ENCODE data around the gene ETDA. TPM values are rescaled to one million over a fixed set of nuclear protein-coding genes. Genes with fewer than 3 reads are reported as not detected.
"Not testable (repeated sequence)": the region's sequence is repeated elsewhere in the genome, so short reads cannot be mapped to it uniquely, and the experiment has no call there.

ETDA gene
- not detected for total RNA-seq

DNA sequence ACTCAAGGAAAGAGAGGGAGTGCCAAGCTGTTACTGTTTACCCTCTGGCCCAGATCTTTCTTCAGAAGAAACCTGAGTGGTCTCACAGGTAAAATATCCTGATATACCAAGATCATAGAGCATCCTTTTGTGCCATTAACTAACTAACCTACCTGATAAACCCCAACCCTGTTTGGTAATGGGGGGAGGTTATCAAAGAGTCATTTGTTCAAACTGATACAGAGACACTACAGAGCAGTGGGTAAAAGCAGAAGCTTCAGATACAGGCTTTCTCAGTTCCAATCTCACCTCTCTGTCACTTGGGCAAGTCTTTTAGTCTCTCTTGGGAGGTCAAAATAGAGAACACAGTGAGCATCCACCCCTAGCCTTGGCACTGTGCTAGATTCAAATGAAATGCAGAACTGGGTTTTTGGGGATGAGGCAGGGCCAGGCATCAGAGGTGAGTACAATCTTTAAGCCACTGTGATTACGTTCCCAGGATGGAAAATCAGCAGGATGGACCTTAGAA is at the start of gene ETDA:
Gene ETDA (plus strand): TSS at position 51 of the 508 bp plus-strand sequence. CDS start 1,216 bp downstream, outside the sequence.
- DNase-seq = not testable (repeated sequence)

DNA sequence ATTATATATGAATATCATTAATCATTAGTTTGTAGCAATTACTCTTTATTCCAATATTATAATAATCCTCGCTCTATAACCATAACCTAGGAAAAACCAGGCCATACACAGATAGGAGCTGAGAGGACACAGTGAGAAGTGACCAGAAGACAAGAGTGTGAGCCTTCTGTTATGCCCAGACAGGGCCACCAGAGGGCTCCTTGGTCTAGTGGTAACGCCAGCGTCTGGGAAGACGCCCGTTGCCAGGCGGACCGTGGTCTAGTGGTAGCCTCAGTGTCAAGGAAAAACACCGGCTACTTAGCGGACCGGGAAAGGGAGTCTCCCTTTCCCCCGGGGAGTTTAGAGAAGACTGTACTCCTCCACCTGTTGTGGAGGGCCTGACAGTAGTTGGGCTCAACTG is 45.4 kb upstream of the ETDA start:
- intact Hi-C loops (cut with DNase I); H3K4me1 ChIP-seq; H3K27ac ChIP-seq; H3K4me3 ChIP-seq; H3K36me3 ChIP-seq; H3K27me3 ChIP-seq; DNase-seq; H3K9ac ChIP-seq (ENCODE audit: low read depth in 2 of 2, low read length in 2 of 2); H3K9me3 ChIP-seq: not testable (repeated sequence)
- TF ChIP-seq, protein P1, sequence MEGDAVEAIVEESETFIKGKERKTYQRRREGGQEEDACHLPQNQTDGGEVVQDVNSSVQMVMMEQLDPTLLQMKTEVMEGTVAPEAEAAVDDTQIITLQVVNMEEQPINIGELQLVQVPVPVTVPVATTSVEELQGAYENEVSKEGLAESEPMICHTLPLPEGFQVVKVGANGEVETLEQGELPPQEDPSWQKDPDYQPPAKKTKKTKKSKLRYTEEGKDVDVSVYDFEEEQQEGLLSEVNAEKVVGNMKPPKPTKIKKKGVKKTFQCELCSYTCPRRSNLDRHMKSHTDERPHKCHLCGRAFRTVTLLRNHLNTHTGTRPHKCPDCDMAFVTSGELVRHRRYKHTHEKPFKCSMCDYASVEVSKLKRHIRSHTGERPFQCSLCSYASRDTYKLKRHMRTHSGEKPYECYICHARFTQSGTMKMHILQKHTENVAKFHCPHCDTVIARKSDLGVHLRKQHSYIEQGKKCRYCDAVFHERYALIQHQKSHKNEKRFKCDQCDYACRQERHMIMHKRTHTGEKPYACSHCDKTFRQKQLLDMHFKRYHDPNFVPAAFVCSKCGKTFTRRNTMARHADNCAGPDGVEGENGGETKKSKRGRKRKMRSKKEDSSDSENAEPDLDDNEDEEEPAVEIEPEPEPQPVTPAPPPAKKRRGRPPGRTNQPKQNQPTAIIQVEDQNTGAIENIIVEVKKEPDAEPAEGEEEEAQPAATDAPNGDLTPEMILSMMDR (IDR thresholded peaks at IDR 0.05) = peak; percentile 33

More for the DNA sequence above, at the start of gene ETDA:
- intact Hi-C loops (cut with DNase I); H3K4me3 ChIP-seq; H3K4me1 ChIP-seq; H3K36me3 ChIP-seq; H3K9ac ChIP-seq (ENCODE audit: low read depth in 2 of 2, low read length in 2 of 2); H3K9me3 ChIP-seq; H3K27me3 ChIP-seq; H3K27ac ChIP-seq: not testable (repeated sequence)

DNA sequence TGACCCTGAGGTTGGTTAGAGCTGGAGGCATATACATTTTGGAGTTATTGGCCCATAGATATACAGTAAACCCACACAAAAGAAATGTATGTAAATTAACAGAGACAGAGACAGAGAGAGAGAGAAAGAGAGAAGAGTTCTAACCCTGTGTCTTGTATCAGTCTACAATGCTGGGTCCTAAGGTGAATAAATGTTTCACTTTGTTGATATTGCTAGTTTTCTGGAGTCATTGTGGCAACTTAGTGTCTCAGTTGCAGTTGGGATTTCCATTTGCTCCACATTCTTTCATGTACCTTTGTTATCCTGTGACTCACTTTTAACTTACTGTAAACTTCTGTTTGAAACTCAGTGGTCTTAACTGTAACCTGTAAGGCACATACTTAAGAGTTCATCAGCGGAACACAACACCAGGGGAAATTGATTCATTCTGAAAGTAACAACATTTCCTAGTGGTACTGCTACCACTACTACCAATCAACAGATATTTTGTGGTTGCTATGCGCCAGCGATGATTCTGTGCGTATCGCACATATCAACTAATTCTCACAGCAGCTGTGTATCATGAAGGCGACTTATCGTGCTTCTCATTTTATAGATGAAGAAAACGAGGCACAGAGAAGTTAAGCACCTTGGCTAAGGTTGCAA is 38.5 kb upstream of the ETDA start:
- DNase-seq = no peak
- H3K9ac ChIP-seq (ENCODE audit: low read depth in 2 of 2, low read length in 2 of 2) = no peak overlapping the region
- TF ChIP-seq, protein P1 (IDR thresholded peaks at IDR 0.05) = no peak
- no peak overlapping the region for H3K4me3 ChIP-seq
- no peaks in the 10 kb centered on the region for H3K27me3 ChIP-seq
- no peak overlapping the region for H3K27ac ChIP-seq
- H3K9me3 ChIP-seq = no peaks in the 10 kb centered on the region
- intact Hi-C loops (cut with DNase I) = no loop called here
- no peaks in the 10 kb centered on the region for H3K36me3 ChIP-seq
- H3K4me1 ChIP-seq = no peaks in the 10 kb centered on the region

DNA sequence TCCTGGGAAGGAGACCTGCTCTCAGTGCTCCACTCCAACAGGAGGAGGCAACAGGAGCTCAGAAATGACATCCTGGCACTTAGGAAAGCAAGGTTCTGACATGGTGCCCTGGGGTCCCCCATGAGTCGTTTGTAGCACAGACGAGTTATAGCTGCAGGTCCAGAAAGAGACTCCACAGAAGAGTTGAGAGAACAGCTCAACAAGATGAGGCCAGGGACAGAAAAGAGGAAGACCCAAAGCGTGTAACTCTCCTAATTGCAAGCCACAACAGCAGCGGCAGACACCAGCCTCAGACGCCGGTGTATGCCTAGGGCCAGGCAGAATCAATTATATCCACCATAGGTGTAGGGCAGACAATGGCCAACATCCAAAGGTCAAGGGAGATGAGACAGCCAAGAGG is 5.9 kb upstream of the ETDA start:
- DNase-seq; H3K36me3 ChIP-seq; H3K4me1 ChIP-seq; H3K9ac ChIP-seq (ENCODE audit: low read depth in 2 of 2, low read length in 2 of 2); H3K27me3 ChIP-seq; H3K27ac ChIP-seq; H3K9me3 ChIP-seq; intact Hi-C loops (cut with DNase I); H3K4me3 ChIP-seq: not testable (repeated sequence)

DNA sequence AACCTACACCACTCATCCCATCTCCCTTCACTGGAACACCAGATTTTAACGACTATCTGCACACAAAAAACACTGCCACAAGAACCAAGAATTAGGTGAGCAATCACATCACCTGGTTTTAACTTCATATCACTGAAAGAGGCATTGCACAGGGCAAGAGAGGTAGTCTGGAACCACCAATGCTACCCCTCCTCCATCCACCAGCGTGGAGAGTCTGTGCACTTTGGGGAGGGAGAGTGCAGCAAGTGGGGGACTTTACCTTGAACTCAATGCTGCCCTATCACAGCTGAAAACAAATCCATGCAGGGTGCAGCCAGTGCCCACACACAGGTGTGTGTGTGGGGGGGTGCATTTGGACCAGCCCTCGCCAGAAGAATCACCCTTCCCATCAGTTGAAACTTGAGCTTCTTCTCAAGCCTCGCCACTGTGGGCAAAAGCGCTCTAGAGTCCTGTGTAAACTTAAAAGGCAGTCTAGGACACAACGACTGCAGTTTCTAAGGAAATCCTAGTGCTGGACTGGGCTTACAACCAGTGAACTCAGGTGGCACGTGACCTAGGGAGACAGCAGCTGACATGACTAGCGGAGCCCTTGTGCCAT is 4.3 kb downstream of the ETDA start:
- H3K9ac ChIP-seq (ENCODE audit: low read depth in 2 of 2, low read length in 2 of 2); DNase-seq; intact Hi-C loops (cut with DNase I); H3K4me1 ChIP-seq; H3K27ac ChIP-seq; H3K36me3 ChIP-seq; H3K4me3 ChIP-seq; H3K27me3 ChIP-seq; H3K9me3 ChIP-seq: not testable (repeated sequence)

DNA sequence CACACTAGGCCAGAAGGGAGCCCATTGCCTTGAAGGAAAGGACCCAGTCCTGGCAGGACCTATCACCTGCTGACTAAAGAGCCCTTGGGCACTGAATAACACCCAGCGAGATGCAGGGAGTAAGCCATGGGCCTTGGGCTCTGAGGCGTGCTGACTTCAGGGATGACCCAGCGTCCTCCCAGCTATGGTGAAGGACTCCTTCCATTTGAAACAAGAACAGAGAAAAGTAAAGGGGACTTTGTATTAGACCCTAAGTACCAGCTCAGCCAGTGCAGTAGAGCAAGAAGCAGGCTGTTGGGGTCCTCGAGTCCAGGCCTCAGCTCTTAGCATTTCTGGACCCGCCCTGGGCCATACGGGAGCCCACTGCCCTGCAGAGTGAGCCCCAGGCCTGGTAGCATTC is 5.1 kb downstream of the ETDA start:
- intact Hi-C loops (cut with DNase I) = no loop called here
- H3K27ac ChIP-seq = no peak overlapping the region
- DNase-seq = no peak

More for the DNA sequence above, 5.1 kb downstream of the ETDA start:
- no peak overlapping the region for H3K4me3 ChIP-seq
- no peaks in the 10 kb centered on the region for H3K27me3 ChIP-seq
- H3K9me3 ChIP-seq = no peaks in the 10 kb centered on the region
- TF ChIP-seq, protein P1 (IDR thresholded peaks at IDR 0.05) = no peak
- H3K9ac ChIP-seq (ENCODE audit: low read depth in 2 of 2, low read length in 2 of 2) = no peak overlapping the region
- H3K4me1 ChIP-seq = no peaks in the 10 kb centered on the region
- H3K36me3 ChIP-seq = no peaks in the 10 kb centered on the region

Data from colonic mucosa (tissue), 4 donors.